K562 (cell line): ENCODE results near the gene GOLIM4. TPM values are rescaled to one million over a fixed set of nuclear protein-coding genes. Genes with fewer than 3 reads are reported as not detected.

Experiments used
- ARID1B ChIP-seq: fragments of 450-650 bp; IDR thresholded peaks from 2 replicates; pipeline ENCODE4 v1.6.1; 2016; ENCODE audit warnings: antibody characterized with exemption, mild to moderate bottlenecking, inconsistent platforms
- CHD1 ChIP-seq: fragments of 200-600 bp; sonication (generic); IDR thresholded peaks from one replicate; pipeline ENCODE4 v1.6.1; 2012; ENCODE audit warnings: mild to moderate bottlenecking, moderate library complexity, low read length, inconsistent platforms
- GTF2E2 ChIP-seq: fragments of 200-800 bp; sonication (Bioruptor generic); IDR thresholded peaks from 2 replicates; pipeline ENCODE4 v1.6.1; 2016; ENCODE audit warnings: missing genetic modification characterization, missing compliant biosample characterization
- HMG20A ChIP-seq: fragments of 450-650 bp; formaldehyde crosslinking; conservative IDR thresholded peaks from 2 replicates; pipeline ENCODE4 v1.4.0; 2020; ENCODE audit warnings: mild to moderate bottlenecking, mixed read lengths
- HMGN3 ChIP-seq: IDR thresholded peaks from 2 replicates; pipeline ENCODE4 v1.6.1; 2011; ENCODE audit warnings: borderline replicate concordance, low read depth, mild to moderate bottlenecking, mixed read lengths, low read length; ENCODE audit not compliant: insufficient read length; ENCODE audit errors: extremely low read depth
- KLF16 ChIP-seq: IDR thresholded peaks from 2 replicates; pipeline ENCODE4 v1.6.1; 2016; ENCODE audit warnings: antibody characterized with exemption
- LCOR ChIP-seq: sonication (generic); formaldehyde crosslinking; IDR thresholded peaks from 2 replicates; pipeline ENCODE4 v1.8.0; 2022; ENCODE audit warnings: mild to moderate bottlenecking, missing genetic modification reagents
- MAFF ChIP-seq: IDR thresholded peaks from 2 replicates; pipeline ENCODE4 v1.6.1; 2012; ENCODE audit warnings: low read length, improper control_type of control experiment
- NFE2 ChIP-seq: IDR thresholded peaks from 2 replicates; pipeline ENCODE4 v1.6.1; 2014; ENCODE audit warnings: antibody characterized with exemption, low read depth
- NR1H2 ChIP-seq: sonication (generic); formaldehyde crosslinking; IDR thresholded peaks from 2 replicates; pipeline ENCODE4 v1.4.0; 2020; ENCODE audit warnings: mild to moderate bottlenecking, missing genetic modification reagents
- NR2C2 ChIP-seq, 2 experiments: fragments of 200-800 bp in 1 of 2; sonication (Bioruptor generic) in 1 of 2; sonication (generic) in 1 of 2; formaldehyde crosslinking in 1 of 2; IDR thresholded peaks; 2 replicates each; pipeline versions ENCODE4 v1.6.1 to v1.8.0; 2016 to 2022; ENCODE audit warnings: mild to moderate bottlenecking in 1 of 2, missing compliant biosample characterization in 1 of 2, missing genetic modification characterization in 1 of 2, missing genetic modification reagents in 1 of 2
- POLR2A ChIP-seq: fragments of 450-650 bp; conservative IDR thresholded peaks from 2 replicates; pipeline ENCODE4 v1.6.1; 2016
- PTBP1 ChIP-seq: fragments of 200-400 bp; formaldehyde crosslinking; IDR thresholded peaks from 2 replicates; pipeline ENCODE4 v1.6.1; 2017; ENCODE audit warnings: low read depth, low read length
- RBM34 ChIP-seq: fragments of 200-400 bp; formaldehyde crosslinking; IDR thresholded peaks from 2 replicates; pipeline ENCODE4 v1.6.1; 2018; ENCODE audit warnings: low read length, borderline replicate concordance; ENCODE audit not compliant: insufficient read depth
- RUNX1 ChIP-seq: sonication (generic); IDR thresholded peaks from 2 replicates; pipeline ENCODE4 v1.6.1; 2016; ENCODE audit warnings: antibody characterized with exemption, low read depth
- TCF3 ChIP-seq: sonication (generic); formaldehyde crosslinking; IDR thresholded peaks from 2 replicates; pipeline ENCODE4 v1.4.0; 2020; ENCODE audit warnings: mild to moderate bottlenecking, missing genetic modification reagents
- TEAD4 ChIP-seq, 2 experiments: sonication (generic) in 1 of 2; formaldehyde crosslinking in 1 of 2; IDR thresholded peaks; 2 replicates each; pipeline versions ENCODE4 v1.6.1 to v1.8.0; 2012 to 2022; ENCODE audit warnings: borderline replicate concordance in 1 of 2, inconsistent platforms in 1 of 2, low read length in 1 of 2, mild to moderate bottlenecking in 1 of 2, missing genetic modification reagents in 1 of 2
- ZNF551 ChIP-seq: fragments of 250-450 bp; sonication (Bioruptor Pico); IDR thresholded peaks from 2 replicates; pipeline ENCODE4 v1.5.0; 2021; ENCODE audit warnings: mild to moderate bottlenecking, moderate library complexity
- polyA plus RNA-seq, 8 experiments: library from polyadenylated mRNA; depleted of rRNA in 4 of 8; stranded (reverse) in 5 of 8; unstranded in 3 of 8; fragments of >200 nt; fragmentation: Nextera tagmentation in 2 of 8; fragmentation: Illumina TruSeq in 1 of 8; extraction: Ambion mirVana in 2 of 8; extraction: Trizol in 1 of 8; gene quantifications; 2 replicates each; pipeline versions ENCODE4 v1.2.1 to v1.2.3, GENCODE V29; 2011 to 2014; ENCODE audit warnings: inconsistent platforms in 1 of 8, missing spikeins in 1 of 8
- total RNA-seq, 7 experiments: library from RNA; depleted of rRNA in 6 of 7; stranded (reverse); fragments of >200 nt in 6 of 7; fragmentation: Illumina TruSeq in 2 of 7; extraction: Trizol in 2 of 7; gene quantifications; 2 replicates each; pipeline versions ENCODE4 v1.2.1 to v1.2.3, GENCODE V29; 2011 to 2021; ENCODE audit warnings: low replicate concordance in 1 of 7
- TF ChIP-seq, protein P1 (sequence below): IDR thresholded peaks from 2 replicates; pipeline ENCODE4 v1.6.1; 2011; ENCODE audit warnings: borderline replicate concordance, low read depth, mild to moderate bottlenecking, moderate library complexity, low read length; ENCODE audit not compliant: insufficient read depth, poor library complexity, severe bottlenecking
- TF ChIP-seq, protein P2 (sequence below), 2 experiments: fragments of 200-800 bp in 1 of 2; sonication (Bioruptor generic) in 1 of 2; sonication (generic) in 1 of 2; formaldehyde crosslinking in 1 of 2; IDR thresholded peaks in 1 of 2; conservative IDR thresholded peaks in 1 of 2; 2 replicates each; pipeline versions ENCODE4 v1.5.0 to v1.6.1; 2016 to 2020; ENCODE audit warnings: missing compliant biosample characterization in 1 of 2, missing genetic modification characterization in 1 of 2, missing genetic modification reagents in 1 of 2
- TF ChIP-seq, protein P3 (sequence below): sonication (generic); formaldehyde crosslinking; IDR thresholded peaks from 2 replicates; pipeline ENCODE4 v1.4.0; 2020; ENCODE audit warnings: mild to moderate bottlenecking, missing genetic modification reagents
- TF ChIP-seq, protein P4 (sequence below): IDR thresholded peaks from 2 replicates; pipeline ENCODE4 v1.6.1; 2016; ENCODE audit warnings: missing genetic modification characterization, missing compliant biosample characterization

Gene GOLIM4
- total and polyA plus RNA-seq, 9 of the 15 experiments (the other 6 are each of a cell fraction or from before 2014, with no cell fraction given) = 9.3 to 39.4 (median 31.0) TPM

DNA sequence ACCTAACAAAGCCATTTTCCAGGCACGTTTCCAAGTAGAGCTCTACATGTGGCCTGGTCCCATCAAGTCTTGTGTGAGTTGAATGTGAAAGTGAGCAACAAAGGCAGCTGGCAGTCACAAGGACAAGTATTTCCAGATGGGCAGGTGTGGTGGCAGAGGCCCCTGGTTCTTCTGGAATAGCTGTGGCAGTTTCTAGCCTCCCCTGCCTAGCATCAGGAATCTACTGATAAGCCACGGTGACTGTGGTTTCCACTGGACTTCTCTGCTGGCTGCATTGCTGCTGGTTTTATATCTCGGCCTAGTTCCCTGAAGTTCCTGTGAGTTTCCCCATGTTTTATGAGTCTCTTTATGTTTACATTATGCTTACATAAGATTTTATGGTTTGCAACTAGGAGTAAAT, 117.7 kb downstream of the GOLIM4 start (continued):
- no peak for TF ChIP-seq HMGN3
- TF ChIP-seq LCOR = 0 out of 2 replicates have a peak, but pooled peaks have one; percentile 49
- TF ChIP-seq CHD1 = no peak
- TF ChIP-seq TCF3 (CRISPR knock-in tag) = peak; percentile 44
- TF ChIP-seq, protein P1, sequence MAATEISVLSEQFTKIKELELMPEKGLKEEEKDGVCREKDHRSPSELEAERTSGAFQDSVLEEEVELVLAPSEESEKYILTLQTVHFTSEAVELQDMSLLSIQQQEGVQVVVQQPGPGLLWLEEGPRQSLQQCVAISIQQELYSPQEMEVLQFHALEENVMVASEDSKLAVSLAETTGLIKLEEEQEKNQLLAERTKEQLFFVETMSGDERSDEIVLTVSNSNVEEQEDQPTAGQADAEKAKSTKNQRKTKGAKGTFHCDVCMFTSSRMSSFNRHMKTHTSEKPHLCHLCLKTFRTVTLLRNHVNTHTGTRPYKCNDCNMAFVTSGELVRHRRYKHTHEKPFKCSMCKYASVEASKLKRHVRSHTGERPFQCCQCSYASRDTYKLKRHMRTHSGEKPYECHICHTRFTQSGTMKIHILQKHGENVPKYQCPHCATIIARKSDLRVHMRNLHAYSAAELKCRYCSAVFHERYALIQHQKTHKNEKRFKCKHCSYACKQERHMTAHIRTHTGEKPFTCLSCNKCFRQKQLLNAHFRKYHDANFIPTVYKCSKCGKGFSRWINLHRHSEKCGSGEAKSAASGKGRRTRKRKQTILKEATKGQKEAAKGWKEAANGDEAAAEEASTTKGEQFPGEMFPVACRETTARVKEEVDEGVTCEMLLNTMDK = no peak
- no peak for TF ChIP-seq POLR2A
- no peak for TF ChIP-seq MAFF
- no peak for TF ChIP-seq RUNX1
- no peak for TF ChIP-seq RBM34
- TF ChIP-seq PTBP1 = peak; percentile 92
- TF ChIP-seq NR1H2 (CRISPR knock-in tag) = no peak
- TF ChIP-seq TEAD4 (IDR thresholded peaks at IDR 0.05; ENCODE audit: low read length) = peak; percentile 71
- TF ChIP-seq TEAD4 (CRISPR knock-in tag; IDR thresholded peaks at IDR 0.05; ENCODE audit: borderline replicate concordance) = no peak
- no peak for TF ChIP-seq GTF2E2 (tag)
- TF ChIP-seq HMG20A (CRISPR knock-in tag) = no peak
- no peak for TF ChIP-seq KLF16
- TF ChIP-seq, protein P2, sequence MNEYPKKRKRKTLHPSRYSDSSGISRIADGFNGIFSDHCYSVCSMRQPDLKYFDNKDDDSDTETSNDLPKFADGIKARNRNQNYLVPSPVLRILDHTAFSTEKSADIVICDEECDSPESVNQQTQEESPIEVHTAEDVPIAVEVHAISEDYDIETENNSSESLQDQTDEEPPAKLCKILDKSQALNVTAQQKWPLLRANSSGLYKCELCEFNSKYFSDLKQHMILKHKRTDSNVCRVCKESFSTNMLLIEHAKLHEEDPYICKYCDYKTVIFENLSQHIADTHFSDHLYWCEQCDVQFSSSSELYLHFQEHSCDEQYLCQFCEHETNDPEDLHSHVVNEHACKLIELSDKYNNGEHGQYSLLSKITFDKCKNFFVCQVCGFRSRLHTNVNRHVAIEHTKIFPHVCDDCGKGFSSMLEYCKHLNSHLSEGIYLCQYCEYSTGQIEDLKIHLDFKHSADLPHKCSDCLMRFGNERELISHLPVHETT (CRISPR knock-in tag; conservative IDR thresholded peaks at IDR 0.05 in 1 of 2, IDR thresholded peaks at IDR 0.05 in 1 of 2) = no peak
- TF ChIP-seq ARID1B = peak; percentile 50; the same call in 1 of the 2 replicates
- TF ChIP-seq, protein P3, sequence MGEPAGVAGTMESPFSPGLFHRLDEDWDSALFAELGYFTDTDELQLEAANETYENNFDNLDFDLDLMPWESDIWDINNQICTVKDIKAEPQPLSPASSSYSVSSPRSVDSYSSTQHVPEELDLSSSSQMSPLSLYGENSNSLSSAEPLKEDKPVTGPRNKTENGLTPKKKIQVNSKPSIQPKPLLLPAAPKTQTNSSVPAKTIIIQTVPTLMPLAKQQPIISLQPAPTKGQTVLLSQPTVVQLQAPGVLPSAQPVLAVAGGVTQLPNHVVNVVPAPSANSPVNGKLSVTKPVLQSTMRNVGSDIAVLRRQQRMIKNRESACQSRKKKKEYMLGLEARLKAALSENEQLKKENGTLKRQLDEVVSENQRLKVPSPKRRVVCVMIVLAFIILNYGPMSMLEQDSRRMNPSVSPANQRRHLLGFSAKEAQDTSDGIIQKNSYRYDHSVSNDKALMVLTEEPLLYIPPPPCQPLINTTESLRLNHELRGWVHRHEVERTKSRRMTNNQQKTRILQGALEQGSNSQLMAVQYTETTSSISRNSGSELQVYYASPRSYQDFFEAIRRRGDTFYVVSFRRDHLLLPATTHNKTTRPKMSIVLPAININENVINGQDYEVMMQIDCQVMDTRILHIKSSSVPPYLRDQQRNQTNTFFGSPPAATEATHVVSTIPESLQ (CRISPR knock-in tag) = no peak
- no peak for TF ChIP-seq ZNF551 (CRISPR knock-in tag)
- TF ChIP-seq, protein P4, sequence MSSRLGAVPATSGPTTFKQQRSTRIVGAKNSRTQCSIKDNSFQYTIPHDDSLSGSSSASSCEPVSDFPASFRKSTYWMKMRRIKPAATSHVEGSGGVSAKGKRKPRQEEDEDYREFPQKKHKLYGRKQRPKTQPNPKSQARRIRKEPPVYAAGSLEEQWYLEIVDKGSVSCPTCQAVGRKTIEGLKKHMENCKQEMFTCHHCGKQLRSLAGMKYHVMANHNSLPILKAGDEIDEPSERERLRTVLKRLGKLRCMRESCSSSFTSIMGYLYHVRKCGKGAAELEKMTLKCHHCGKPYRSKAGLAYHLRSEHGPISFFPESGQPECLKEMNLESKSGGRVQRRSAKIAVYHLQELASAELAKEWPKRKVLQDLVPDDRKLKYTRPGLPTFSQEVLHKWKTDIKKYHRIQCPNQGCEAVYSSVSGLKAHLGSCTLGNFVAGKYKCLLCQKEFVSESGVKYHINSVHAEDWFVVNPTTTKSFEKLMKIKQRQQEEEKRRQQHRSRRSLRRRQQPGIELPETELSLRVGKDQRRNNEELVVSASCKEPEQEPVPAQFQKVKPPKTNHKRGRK = no peak
- no peak for TF ChIP-seq NR2C2 (CRISPR knock-in tag; IDR thresholded peaks at IDR 0.05)
- TF ChIP-seq NR2C2 (tag; IDR thresholded peaks at IDR 0.05) = no peak
- TF ChIP-seq NFE2 = peak; percentile 27; the same call in 1 of the 2 replicates
